ENCODE measurements around the gene OLIG1. TPM values are rescaled to one million over a fixed set of nuclear protein-coding genes. Genes with fewer than 3 reads are reported as not detected.

The OLIG1 gene
- total RNA-seq, 2 experiments from 2014 or later = not detected

- TF ChIP-seq EZH2phosphoT487 (IDR thresholded peaks at IDR 0.05; ENCODE audit: borderline replicate concordance, low read depth, low read length) = no peak
- no peak for TF ChIP-seq CTCF (conservative IDR thresholded peaks at IDR 0.05; ENCODE audit: low read length)
- Histone ChIP-seq H3K79me2 (ENCODE audit: insufficient read depth, low read depth, low read length) (no peaks in the 10 kb centered on the region), H3K4me3 (ENCODE audit: low read depth, low read length, poor library complexity, severe bottlenecking) (no peak overlapping the region), H3K9me3 (ENCODE audit: low read length) (no peaks in the 10 kb centered on the region), H3K4me1 (ENCODE audit: insufficient read depth, low read length, poor library complexity, severe bottlenecking) (no peaks in the 10 kb centered on the region), H2AFZ (ENCODE audit: low read length) (no peak overlapping the region), H3K4me2 (ENCODE audit: low read length) (no peak overlapping the region), H3K36me3 (ENCODE audit: insufficient read depth, low read length) (no peaks in the 10 kb centered on the region), H3K9me2 (ENCODE audit: insufficient read depth, low read length) (no peaks in the 10 kb centered on the region), H3K27ac (ENCODE audit: low read depth, low read length, poor library complexity, severe bottlenecking) (no peak overlapping the region), H4K20me1 (ENCODE audit: insufficient read depth, low read length) (no peaks in the 10 kb centered on the region)
- BruUV-seq (replicated peaks) = no TSS peak
- intact Hi-C loops (cut with micrococcal nuclease; ENCODE audit: unreplicated experiment) = no loop called here
- POLR2A ChIA-PET = interaction anchor here (0.7 kb wide), 1 partner anchor 341 kb away, joined by 4 read pairs; no protein-coding TSS in a partner anchor
- CTCF ChIA-PET (ENCODE audit: unreplicated experiment) = no interaction called here
- DNase-seq (ENCODE audit: low spot score) = no peak
Observed at GRCh38 chr21:33116676-33117075, 46.7 kb downstream of the OLIG1 start.

GRCh38 chr21:33117101-33117888, 47.4 kb downstream of the OLIG1 start:
- Histone ChIP-seq H3K9me2 (ENCODE audit: insufficient read depth, low read length) (no peaks in the 10 kb centered on the region), H3K27ac (ENCODE audit: low read depth, low read length, poor library complexity, severe bottlenecking) (no peak overlapping the region), H3K4me1 (ENCODE audit: insufficient read depth, low read length, poor library complexity, severe bottlenecking) (no peaks in the 10 kb centered on the region), H3K4me2 (ENCODE audit: low read length) (no peak overlapping the region), H2AFZ (ENCODE audit: low read length) (no peak overlapping the region), H3K9me3 (ENCODE audit: low read length) (no peaks in the 10 kb centered on the region), H3K36me3 (ENCODE audit: insufficient read depth, low read length) (no peaks in the 10 kb centered on the region), H3K79me2 (ENCODE audit: insufficient read depth, low read depth, low read length) (no peaks in the 10 kb centered on the region), H4K20me1 (ENCODE audit: insufficient read depth, low read length) (no peaks in the 10 kb centered on the region), H3K4me3 (ENCODE audit: low read depth, low read length, poor library complexity, severe bottlenecking) (no peak overlapping the region)
- DNase-seq (ENCODE audit: low spot score) = no peak
- CTCF ChIA-PET (ENCODE audit: unreplicated experiment) = no interaction called here
- BruUV-seq (replicated peaks) = no TSS peak
- POLR2A ChIA-PET = no interaction called here
- intact Hi-C loops (cut with micrococcal nuclease; ENCODE audit: unreplicated experiment) = no loop called here
- TF ChIP-seq CTCF (conservative IDR thresholded peaks at IDR 0.05; ENCODE audit: low read length) (no peak), EZH2phosphoT487 (IDR thresholded peaks at IDR 0.05; ENCODE audit: borderline replicate concordance, low read depth, low read length) (no peak)

Other genes with a start within 250 kb of the OLIG1 start
- gene OLIG2, start 44.2 kb upstream of the OLIG1 start, total RNA-seq (2014; rRNA removed; shearing (Covaris generic)) = not detected in 2 replicates
- gene OLIG2, start 44.2 kb upstream of the OLIG1 start, total RNA-seq (2022) = not detected in 2 replicates
- 22.1 and 24.8 TPM in 2 replicates for gene IFNAR2, start 159.8 kb downstream of the OLIG1 start, total RNA-seq (2014; rRNA removed; shearing (Covaris generic))
- 93.5 and 114 TPM in 2 replicates for gene IFNAR2, start 159.8 kb downstream of the OLIG1 start, total RNA-seq (2022)
- 44.3 and 48.0 TPM in 2 replicates for gene IL10RB, start 196.2 kb downstream of the OLIG1 start, total RNA-seq (2014; rRNA removed; shearing (Covaris generic))
- 48.3 and 54.5 TPM in 2 replicates for gene IL10RB, start 196.2 kb downstream of the OLIG1 start, total RNA-seq (2022)

Measured in OCI-LY7 (cell line).